Small intestine (tissue), 7 donors: ENCODE results near the gene SECTM1. TPM values are rescaled to one million over a fixed set of nuclear protein-coding genes. Genes with fewer than 3 reads are reported as not detected.

Experiments
- DNase-seq, 2 donors: peaks; one replicate each; pipeline versions ENCODE4 v3.0.0 to v3.0.0-alpha.2; 2013
- FAIRE-seq: peaks from 2 replicates; lab custom pipeline; 2012; peaks lifted over from hg19 to GRCh38; lab: Jason Lieb, UNC
- H3K27ac ChIP-seq, 3 donors: one replicate each; pipeline ENCODE4 v1.5.1; 2013; ENCODE audit warnings: low read length in 2 of 3, mild to moderate bottlenecking in 2 of 3, control low read depth in 1 of 3, inconsistent platforms in 1 of 3, low read depth in 1 of 3, moderate library complexity in 1 of 3
- H3K27me3 ChIP-seq, 3 donors: one replicate each; pipeline ENCODE4 v1.6.1; 2013; ENCODE audit warnings: low read length in 3 of 3, inconsistent platforms in 1 of 3; ENCODE audit not compliant: control insufficient read depth in 3 of 3, insufficient read depth in 3 of 3
- H3K36me3 ChIP-seq, 3 donors: one replicate each; pipeline ENCODE4 v1.6.1; 2013; ENCODE audit warnings: low read length in 3 of 3, inconsistent platforms in 1 of 3, low read depth in 1 of 3, mild to moderate bottlenecking in 1 of 3, moderate library complexity in 1 of 3; ENCODE audit not compliant: control insufficient read depth in 3 of 3, insufficient read depth in 2 of 3
- H3K4me1 ChIP-seq, 3 donors: one replicate each; pipeline ENCODE4 v1.6.1; 2013; ENCODE audit warnings: low read length in 2 of 3, inconsistent platforms in 1 of 3, low read depth in 1 of 3, mild to moderate bottlenecking in 1 of 3, moderate library complexity in 1 of 3; ENCODE audit not compliant: control insufficient read depth in 3 of 3, insufficient read depth in 2 of 3
- H3K4me3 ChIP-seq, 3 donors: one replicate each; pipeline ENCODE4 v1.5.1; 2013; ENCODE audit warnings: low read length in 3 of 3, control low read depth in 1 of 3, inconsistent platforms in 1 of 3, low read depth in 1 of 3, mild to moderate bottlenecking in 1 of 3, moderate library complexity in 1 of 3
- H3K9me3 ChIP-seq, 2 donors: one replicate each; pipeline ENCODE4 v1.6.1; 2013; ENCODE audit warnings: low read depth in 1 of 2, low read length in 1 of 2; ENCODE audit not compliant: control insufficient read depth in 2 of 2, insufficient read depth in 1 of 2
- WGBS, 3 donors: extraction: QIAGEN DNeasy Blood & Tissue Kit; methylation state at CpG; one replicate each; pipeline ENCODE4 v1.1.7; 2013; 5-methylcytosine and 5-hydroxymethylcytosine counted together
- polyA plus RNA-seq, 4 donors: library from polyadenylated mRNA; stranded (reverse) in 3 of 4; unstranded in 1 of 4; fragments of 200-250 nt in 3 of 4; fragments of 120-200 nt in 1 of 4; gene quantifications; one replicate each; pipeline versions ENCODE4 v1.2.1 to v1.2.3, GENCODE V29; 2013
- donor health status: healthy with polysubstance abuse.
- donor health status: control.
- donor health status: control.
- donor health status: Bipolar disorder and iron deficiency.
- donor health status: healthy.

Gene SECTM1
- polyA plus RNA-seq, 4 donors = 13.6 to 81.9 (median 26.1) TPM

GRCh38 chr17:82311971-82312370 is 21.6 kb downstream of the SECTM1 start:
- peaks cover 0 to 9% of the 10 kb centered on the region in 2 donors for H3K9me3 ChIP-seq
- WGBS, 3 donors = 86 to 93% (median 92%) methylated on average over 13 of the region's 13 CpGs
- no peak for FAIRE-seq

GRCh38 chr17:82310877-82311276 is 22.7 kb downstream of the SECTM1 start:
- DNase-seq = no peak

More at GRCh38 chr17:82311971-82312370, 21.6 kb downstream of the SECTM1 start:
- Histone ChIP-seq H3K4me3 (no peak overlapping the region), H3K4me1 (peaks cover 0 to 31% (median 4%) of the 10 kb centered on the region in 3 donors), H3K36me3 (peaks cover 0 to 3% (median 0%) of the 10 kb centered on the region in 3 donors), H3K27me3 (peaks cover 0 to 3% (median 0%) of the 10 kb centered on the region in 3 donors), H3K27ac (no peak overlapping the region)
- DNase-seq = no peak

GRCh38 chr17:82309656-82310570 is 23.7 kb downstream of the SECTM1 start:
- Histone ChIP-seq H3K9me3 (peaks cover 0 to 9% of the 10 kb centered on the region in 2 donors), H3K4me3 (no peak overlapping the region), H3K4me1 (peaks cover 0 to 30% (median 4%) of the 10 kb centered on the region in 3 donors), H3K36me3 (peaks cover 0 to 3% (median 0%) of the 10 kb centered on the region in 3 donors), H3K27me3 (no peaks in the 10 kb centered on the region), H3K27ac (peak overlapping the region; percentile 27 to 67 (median 34))
- FAIRE-seq = no peak
- 42 to 70% (median 51%) methylated on average over 27 of the region's 27 CpGs for WGBS, 3 donors
- DNase-seq = peak; percentile 91 to 92

More at GRCh38 chr17:82310877-82311276, 22.7 kb downstream of the SECTM1 start:
- Histone ChIP-seq H3K9me3 (peaks cover 0 to 9% of the 10 kb centered on the region in 2 donors), H3K27me3 (no peaks in the 10 kb centered on the region), H3K36me3 (peaks cover 0 to 3% (median 0%) of the 10 kb centered on the region in 3 donors), H3K4me1 (peaks cover 0 to 26% (median 4%) of the 10 kb centered on the region in 3 donors), H3K4me3 (no peak overlapping the region), H3K27ac (no peak overlapping the region)
- no peak for FAIRE-seq
- WGBS, 3 donors = 86 to 88% (median 88%) methylated on average over 20 to 21 of the region's 21 CpGs

- DNase-seq (no peak), FAIRE-seq (no peak)
- WGBS, 3 donors = 75 to 94% (median 78%) methylated on average over 20 of the region's 20 CpGs
- Histone ChIP-seq H3K27me3 (no peaks in the 10 kb centered on the region), H3K27ac (peak overlapping the region in 1 of 3 donors; percentile 28), H3K9me3 (peaks cover 0 to 9% of the 10 kb centered on the region in 2 donors), H3K36me3 (peaks cover 0 to 1% (median 0%) of the 10 kb centered on the region in 3 donors), H3K4me1 (peaks cover 0 to 56% (median 4%) of the 10 kb centered on the region in 3 donors), H3K4me3 (no peak overlapping the region)
Measured at GRCh38 chr17:82305727-82306300, 27.8 kb downstream of the SECTM1 start.

- FAIRE-seq = no peak
Measured at GRCh38 chr17:82304826-82305726, 28.5 kb downstream of the SECTM1 start.

GRCh38 chr17:82303944-82304808 is 29.4 kb downstream of the SECTM1 start:
- Histone ChIP-seq H3K4me3 (no peak overlapping the region), H3K4me1 (peaks cover 0 to 42% (median 0%) of the 10 kb centered on the region in 3 donors), H3K36me3 (no peaks in the 10 kb centered on the region), H3K27me3 (no peaks in the 10 kb centered on the region), H3K27ac (peak overlapping the region in 2 of 3 donors; percentile 23 to 73), H3K9me3 (peaks cover 0 to 8% of the 10 kb centered on the region in 2 donors)
- FAIRE-seq (no peak), DNase-seq (peak in 1 of 2 donors; percentile 80)
- WGBS, 3 donors = 64 to 78% (median 69%) methylated on average over 20 to 26 of the region's 26 CpGs

More at GRCh38 chr17:82304826-82305726, 28.5 kb downstream of the SECTM1 start:
- Histone ChIP-seq H3K27ac (peak overlapping the region in 2 of 3 donors; percentile 28 to 73), H3K4me3 (no peak overlapping the region), H3K36me3 (no peaks in the 10 kb centered on the region), H3K9me3 (peaks cover 0 to 9% of the 10 kb centered on the region in 2 donors), H3K4me1 (peaks cover 0 to 49% (median 0%) of the 10 kb centered on the region in 3 donors), H3K27me3 (no peaks in the 10 kb centered on the region)
- no peak for DNase-seq
- 80 to 92% (median 88%) methylated on average over 23 of the region's 23 CpGs for WGBS, 3 donors
